Suppressor macrophage treated with lipopolysaccharide for 4 hours (primary cell): Measurements from ENCODE around the gene C4orf46.
"Not testable (repeated sequence)": the region's sequence is repeated elsewhere in the genome, so short reads cannot be mapped to it uniquely, and the experiment has no call there.

Source experiments
- DNase-seq: peaks from one replicate; pipeline ENCODE4 v3.0.0-alpha.2; 2020

The C4orf46 gene

DNA sequence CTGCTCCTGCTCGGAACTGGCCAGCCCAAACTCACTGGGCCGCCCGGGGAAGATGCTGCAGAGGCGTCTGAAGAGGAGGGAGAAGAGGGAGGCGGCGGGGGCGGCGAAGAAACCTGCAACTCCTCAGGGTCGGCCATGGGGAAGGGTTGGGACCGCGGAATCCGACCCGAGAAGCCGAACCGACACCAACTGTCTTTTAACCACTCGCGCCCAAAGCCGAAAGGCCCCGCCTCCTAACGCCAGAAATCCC lies at the start of gene C4orf46:
Gene C4orf46, minus strand, starts transcription at position 223 of the 250 bp plus-strand sequence. Its CDS starts 86 bp downstream, at position 137.
- no peak for DNase-seq

GRCh38 chr4:158715802-158716201 lies 44.1 kb upstream of the C4orf46 start:
- no peak for DNase-seq

DNA sequence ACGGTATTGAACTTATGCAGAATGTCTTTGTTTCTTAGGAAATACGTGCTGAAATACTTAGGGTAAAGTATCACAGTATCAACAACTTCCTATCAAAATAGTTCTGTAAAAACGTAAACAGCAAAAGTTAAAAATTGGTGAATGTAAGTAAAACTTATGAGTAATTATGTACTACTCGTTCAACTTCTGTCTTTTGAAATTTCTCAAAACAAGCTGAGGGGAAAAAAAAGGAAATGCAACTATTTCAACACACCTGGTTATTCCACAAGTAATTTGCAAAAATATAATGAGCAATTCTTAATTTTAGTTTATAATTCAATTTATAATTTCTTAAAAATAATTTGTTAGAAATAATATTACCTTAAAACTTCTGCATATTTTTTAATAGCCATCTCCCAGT lies 43.2 kb upstream of the C4orf46 start:
- peak; percentile 48 for DNase-seq

GRCh38 chr4:158712622-158713021 lies 40.9 kb upstream of the C4orf46 start:
- DNase-seq: not testable (repeated sequence)

GRCh38 chr4:158710814-158711213 lies 39.1 kb upstream of the C4orf46 start:
- peak; percentile 23 for DNase-seq

DNA sequence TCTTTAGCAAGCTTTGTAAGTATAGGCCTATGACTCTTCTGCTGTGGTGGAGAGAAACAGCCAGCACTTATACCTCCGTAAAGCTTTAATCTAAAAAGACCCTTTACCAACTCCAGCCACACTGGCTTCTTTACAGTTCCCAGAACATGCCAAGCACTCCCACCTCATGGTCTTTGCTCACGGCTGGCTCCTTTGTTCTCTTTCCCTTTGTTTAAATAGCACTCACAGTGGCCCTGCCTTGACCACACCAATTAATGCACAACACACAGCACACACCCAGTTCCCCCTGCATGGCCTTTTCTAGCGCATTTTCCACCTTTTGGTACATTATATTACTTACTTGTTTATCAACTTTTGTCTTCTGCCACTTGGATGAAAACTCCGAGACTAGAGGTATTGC lies 32.6 kb upstream of the C4orf46 start:
- DNase-seq: no peak

GRCh38 chr4:158688813-158689212 lies 17.1 kb upstream of the C4orf46 start:
- DNase-seq: no peak

DNA sequence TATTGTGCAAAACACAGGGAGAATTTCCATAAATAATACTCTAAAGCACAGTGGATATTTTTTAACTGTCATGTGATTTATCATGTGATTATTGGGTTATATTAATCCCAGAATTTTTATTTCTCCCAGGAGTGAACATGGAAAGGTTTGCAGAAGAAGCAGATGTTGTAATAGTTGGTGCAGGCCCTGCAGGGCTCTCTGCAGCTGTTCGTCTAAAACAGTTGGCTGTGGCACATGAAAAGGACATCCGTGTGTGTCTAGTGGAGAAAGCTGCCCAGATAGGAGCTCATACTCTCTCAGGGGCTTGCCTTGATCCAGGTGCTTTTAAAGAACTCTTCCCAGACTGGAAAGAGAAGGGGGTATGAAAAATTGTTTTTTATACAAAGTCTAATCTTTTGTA lies 10.4 kb upstream of the C4orf46 start:
- DNase-seq: no peak

DNA sequence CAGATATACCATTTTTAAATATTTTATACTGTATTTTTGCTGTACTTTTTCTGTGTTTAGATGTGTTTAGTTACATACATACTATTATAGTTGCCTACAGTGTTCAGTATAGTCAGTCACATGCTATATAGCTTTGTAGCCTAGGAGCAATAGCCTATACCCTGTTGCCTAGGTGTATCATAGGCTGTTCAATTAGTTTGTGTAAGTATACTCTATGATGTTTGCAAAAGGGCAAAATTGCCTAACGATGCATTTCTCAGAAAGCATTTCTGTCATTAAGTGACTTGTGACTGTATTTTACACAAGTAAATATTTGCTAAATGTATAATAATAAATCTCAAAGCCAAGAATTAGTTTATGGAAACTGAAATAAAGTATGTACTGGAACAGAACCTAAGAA lies 9.9 kb upstream of the C4orf46 start:
- DNase-seq: no peak

DNA sequence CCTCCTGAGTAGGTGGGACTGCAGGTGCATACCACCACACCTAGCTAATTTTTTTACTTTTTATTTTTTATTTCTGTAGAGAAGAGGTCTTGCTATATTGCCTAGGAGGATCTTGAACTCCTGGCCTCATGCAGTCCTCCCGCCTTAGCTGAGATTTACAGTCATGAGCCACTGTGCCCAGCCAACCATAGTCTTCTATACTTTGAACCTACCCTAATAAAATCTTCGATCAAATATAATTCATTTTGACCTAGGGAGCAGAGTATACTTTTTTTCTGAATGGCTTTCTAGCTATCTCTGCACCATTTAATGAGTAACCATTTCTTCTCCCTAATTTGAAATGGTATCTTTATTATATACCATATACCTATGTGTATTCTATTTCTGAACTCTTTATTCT lies 7.1 kb upstream of the C4orf46 start:
- no peak for DNase-seq

DNA sequence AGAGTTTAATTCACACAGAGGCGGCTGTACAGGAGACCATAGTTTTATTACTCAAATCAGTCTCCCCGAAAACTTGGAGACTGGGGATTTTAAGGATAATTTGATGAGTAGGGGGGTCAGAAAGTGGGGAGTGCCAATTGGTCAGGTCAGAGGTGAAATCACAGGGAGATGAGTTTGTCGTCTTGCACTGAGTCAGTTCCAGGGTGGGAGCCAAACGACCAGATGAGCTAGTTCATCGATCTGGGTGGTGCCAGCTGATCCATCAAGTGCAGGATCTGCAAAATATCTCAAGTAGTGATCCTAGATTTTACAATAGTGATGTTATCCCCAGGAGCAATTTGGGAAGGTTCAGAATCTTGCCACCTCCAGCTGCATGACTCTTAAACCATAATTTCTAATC lies 4.4 kb upstream of the C4orf46 start:
- DNase-seq: no peak

DNA sequence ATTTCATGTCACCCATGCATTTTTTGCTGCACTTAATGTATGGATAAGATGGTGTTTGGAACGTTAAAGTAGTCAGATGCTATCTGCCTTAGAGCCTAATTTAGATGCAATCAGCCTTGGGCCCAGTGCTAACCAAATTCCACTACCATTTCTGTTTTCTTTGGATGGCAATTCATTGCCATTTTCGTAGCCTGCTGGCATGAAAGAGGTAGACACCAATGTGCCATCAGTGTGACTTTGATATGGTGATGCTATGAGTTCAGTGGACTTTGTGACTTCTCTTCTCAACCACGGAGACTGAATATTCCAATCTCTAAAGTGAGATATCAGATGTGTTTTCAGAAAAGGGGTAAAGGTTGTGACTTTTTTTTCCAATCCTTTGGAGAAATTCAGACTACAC lies 1.9 kb upstream of the C4orf46 start:
- DNase-seq: no peak

GRCh38 chr4:158671915-158672806 lies 474 bp upstream of the C4orf46 start, which contains the start of gene ETFDH:
ETFDH (plus strand) TSS chr4:158672296; CDS start chr4:158672457, 161 bp downstream.
- DNase-seq: peak; percentile 100

GRCh38 chr4:158670975-158671664 lies 567 bp downstream of the C4orf46 start:
- peak; percentile 62 for DNase-seq

DNA sequence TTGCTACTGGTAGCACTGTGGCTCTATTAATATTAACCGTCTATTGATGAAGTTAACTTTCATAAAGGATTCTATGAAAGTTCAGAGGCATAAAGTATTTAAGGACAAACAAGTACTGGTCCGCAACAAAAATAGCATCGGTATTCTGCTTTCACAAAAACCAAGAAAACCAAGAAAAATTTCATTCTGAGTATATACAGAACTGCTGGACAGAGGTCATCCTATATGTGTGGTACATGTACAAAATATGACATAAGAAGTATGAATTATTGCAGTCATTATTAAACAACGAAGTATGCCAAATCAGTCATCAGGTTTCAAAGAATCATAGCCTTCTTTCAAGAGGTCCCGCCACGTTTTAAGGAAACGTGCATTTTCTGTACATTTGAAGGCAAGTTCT lies 2.4 kb downstream of the C4orf46 start:
- no peak for DNase-seq

- peak; percentile 66 for DNase-seq
Observed at GRCh38 chr4:158667651-158668198, 4.0 kb downstream of the C4orf46 start.

- DNase-seq: no peak
Observed at GRCh38 chr4:158666892-158667291, 4.8 kb downstream of the C4orf46 start.

GRCh38 chr4:158664806-158665205 lies 6.9 kb downstream of the C4orf46 start:
- DNase-seq: no peak

DNA sequence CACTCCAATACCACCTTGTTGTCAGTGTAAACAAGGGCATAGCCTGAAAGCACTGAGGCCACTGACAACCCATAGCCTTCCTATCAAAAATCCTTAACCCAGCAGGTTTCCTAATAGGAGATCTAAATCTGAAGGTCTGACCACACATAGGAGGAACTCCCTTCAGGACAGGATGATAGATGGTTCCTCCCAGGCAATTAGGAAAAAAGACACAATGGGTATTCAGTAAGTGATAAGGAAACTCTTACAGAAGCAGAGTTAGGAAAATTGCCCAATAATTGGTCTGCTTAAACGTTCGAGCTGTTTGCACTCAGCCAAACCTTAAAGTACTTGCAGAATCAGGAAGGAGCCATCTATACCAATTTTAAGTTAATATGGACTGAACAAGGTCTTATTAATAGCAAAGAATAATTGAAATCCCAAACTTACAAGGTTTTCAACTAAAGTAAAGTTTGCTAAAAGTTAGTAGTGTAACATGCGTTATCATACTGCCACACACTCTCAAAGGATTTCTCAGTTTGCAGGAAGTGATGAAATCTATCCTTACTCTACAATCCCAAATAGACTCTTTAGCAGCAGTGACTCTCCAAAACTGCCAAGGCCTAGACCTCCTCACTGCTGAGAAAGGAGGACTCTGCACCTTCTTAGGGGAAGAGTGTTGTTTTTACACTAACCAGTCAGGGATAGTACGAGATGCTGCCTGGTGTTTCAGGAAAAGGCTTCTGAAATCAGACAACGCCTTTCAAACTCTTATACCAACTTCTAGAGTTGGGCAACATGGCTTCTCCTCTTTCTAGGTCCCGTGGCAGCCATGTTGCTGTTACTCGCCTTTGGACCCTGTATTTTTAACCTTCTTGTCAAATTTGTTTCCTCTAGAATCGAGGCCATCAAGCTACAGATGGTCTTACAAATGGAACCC lies 7.7 kb downstream of the C4orf46 start:
- DNase-seq: peak; percentile 52

DNA sequence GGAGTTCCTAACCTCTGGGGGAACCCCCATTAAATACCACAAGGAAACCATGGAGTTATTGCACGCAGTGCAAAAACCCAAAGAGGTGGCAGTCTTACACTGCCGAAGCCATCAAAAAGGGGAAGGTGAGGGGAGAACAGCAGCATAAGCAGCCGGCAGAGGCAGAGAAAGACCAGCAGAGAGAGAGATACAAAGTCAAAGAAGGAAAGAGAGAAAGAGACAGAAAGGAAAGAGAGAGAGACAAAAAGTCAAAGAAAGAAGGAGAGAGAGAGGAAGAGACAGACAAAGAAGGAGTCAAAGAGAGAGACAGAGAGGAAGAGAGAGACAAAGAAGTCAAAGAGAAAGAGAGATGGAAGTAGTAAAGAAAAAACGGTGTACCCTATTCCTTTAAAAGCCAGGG lies 8.4 kb downstream of the C4orf46 start:
- peak; percentile 53 for DNase-seq

- no peak for DNase-seq
Observed at GRCh38 chr4:158657291-158657690, 14.4 kb downstream of the C4orf46 start.

- DNase-seq: no peak
Observed at GRCh38 chr4:158656439-158656838, 15.2 kb downstream of the C4orf46 start.

GRCh38 chr4:158652920-158653319 lies 18.8 kb downstream of the C4orf46 start:
- peak; percentile 17 for DNase-seq
